HUES64 (cell line): ENCODE results near the gene GSX2. TPM values are rescaled to one million over a fixed set of nuclear protein-coding genes. Genes with fewer than 3 reads are reported as not detected.
A peak's percentile ranks its signal among the peaks of the same experiment; 100 is the strongest.
"Not testable (repeated sequence)": the region's sequence is repeated elsewhere in the genome, so short reads cannot be mapped to it uniquely, and the experiment has no call there.

Source experiments
- H3K27ac ChIP-seq: 2 replicates; pipeline ENCODE4 v1.7.0; 2013; ENCODE audit warnings: low read depth, low read length, inconsistent platforms
- H3K27me3 ChIP-seq: 2 replicates; pipeline ENCODE4 v1.6.1; 2013; ENCODE audit warnings: mild to moderate bottlenecking, low read length; ENCODE audit not compliant: insufficient read depth
- H3K36me3 ChIP-seq: 2 replicates; pipeline ENCODE4 v1.6.1; 2013; ENCODE audit warnings: mild to moderate bottlenecking, low read length; ENCODE audit not compliant: insufficient read depth
- H3K4me1 ChIP-seq: 2 replicates; pipeline ENCODE4 v1.6.1; 2013; ENCODE audit warnings: mild to moderate bottlenecking, low read length, moderate library complexity; ENCODE audit not compliant: insufficient read depth
- H3K4me3 ChIP-seq: 2 replicates; pipeline ENCODE4 v1.5.1; 2013; ENCODE audit warnings: mild to moderate bottlenecking, low read length, moderate library complexity
- H3K9ac ChIP-seq: 2 replicates; pipeline ENCODE4 v1.6.1; 2013; ENCODE audit warnings: mild to moderate bottlenecking, low read depth, low read length
- H3K9me3 ChIP-seq: 2 replicates; pipeline ENCODE4 v1.6.1; 2013; ENCODE audit warnings: low read depth, low read length; ENCODE audit not compliant: insufficient read depth
- WGBS: fragments of 150-250, 120-280 bp; methylation state at CpG from one replicate; pipeline ENCODE4 v1.1.7; 2013; ENCODE audit warnings: missing lambda C conversion rate; 5-methylcytosine and 5-hydroxymethylcytosine counted together
- polyA plus RNA-seq, 2 experiments: library from polyadenylated mRNA; stranded (reverse); fragments of 50-300 nt; gene quantifications; one replicate each; pipeline ENCODE4 v1.2.3, GENCODE V29; 2013

The GSX2 gene
- not detected for polyA plus RNA-seq (2013, experiment 1 of 2)
- polyA plus RNA-seq (2013, experiment 2 of 2) = not detected

DNA sequence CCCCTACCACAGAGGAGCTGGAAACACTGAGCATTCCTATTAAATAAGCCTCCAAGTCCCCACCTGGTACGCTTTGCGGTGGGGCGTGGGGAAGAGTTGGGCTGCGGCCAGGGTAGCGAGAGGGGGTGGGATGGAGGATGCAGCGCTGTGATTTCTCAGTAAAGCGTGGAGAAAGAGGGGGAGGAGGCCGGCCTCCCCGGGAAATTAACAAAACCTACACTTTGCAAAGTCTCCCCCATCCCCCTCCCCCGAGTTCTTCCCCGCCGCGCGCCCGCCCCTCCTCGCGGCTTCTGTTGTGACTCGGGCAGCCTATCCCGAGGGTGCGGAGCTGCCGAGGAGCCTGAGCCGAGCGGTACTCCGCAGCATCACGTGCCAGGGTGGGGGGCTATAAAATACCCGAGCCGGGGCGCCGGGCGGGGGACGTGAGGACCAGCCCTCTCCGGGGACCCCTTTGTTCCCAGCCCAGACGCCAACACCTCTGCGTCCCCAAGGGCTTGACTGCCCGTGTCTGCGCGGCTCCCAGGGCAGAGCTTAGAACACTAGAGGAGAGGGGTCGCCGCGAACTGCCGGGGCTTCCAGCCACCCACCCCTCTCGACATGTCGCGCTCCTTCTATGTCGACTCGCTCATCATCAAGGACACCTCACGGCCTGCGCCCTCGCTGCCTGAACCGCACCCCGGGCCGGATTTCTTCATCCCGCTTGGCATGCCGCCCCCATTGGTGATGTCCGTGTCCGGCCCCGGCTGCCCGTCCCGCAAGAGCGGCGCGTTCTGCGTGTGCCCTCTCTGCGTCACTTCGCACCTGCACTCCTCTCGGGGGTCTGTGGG lies at the start of gene GSX2:
TSS of gene GSX2 (plus strand) at position 416 of the 827 bp plus-strand sequence. CDS start at position 598, 182 bp downstream.
- Histone ChIP-seq H3K4me3 (peak within 1 kb of the TSS; percentile 38), H3K27me3 (peaks cover 100% of the 10 kb centered on the region), H3K9ac (no peak within 1 kb of the TSS), H3K27ac (no peak within 1 kb of the TSS), H3K4me1 (peaks cover 50% of the 10 kb centered on the region), H3K9me3 (no peaks in the 10 kb centered on the region), H3K36me3 (no peaks in the 10 kb centered on the region)
- under 1% methylated on average over 63 of the region's 66 CpGs for WGBS

GRCh38 chr4:54050214-54050904 lies 49.6 kb upstream of the GSX2 start:
- Histone ChIP-seq H3K9me3 (no peaks in the 10 kb centered on the region), H3K9ac (no peak overlapping the region), H3K27me3 (no peaks in the 10 kb centered on the region), H3K4me1 (no peaks in the 10 kb centered on the region), H3K4me3 (no peak overlapping the region), H3K36me3 (peaks cover 7% of the 10 kb centered on the region), H3K27ac (no peak overlapping the region)
- 86% methylated on average over 1 of the region's 1 CpG for WGBS

- 92% methylated on average over 4 of the region's 5 CpGs for WGBS
- H3K9ac ChIP-seq, H3K4me3 ChIP-seq, H3K36me3 ChIP-seq, H3K27ac ChIP-seq, H3K9me3 ChIP-seq, H3K4me1 ChIP-seq, H3K27me3 ChIP-seq: not testable (repeated sequence)
Observed at GRCh38 chr4:54053322-54053721, 46.6 kb upstream of the GSX2 start.

DNA sequence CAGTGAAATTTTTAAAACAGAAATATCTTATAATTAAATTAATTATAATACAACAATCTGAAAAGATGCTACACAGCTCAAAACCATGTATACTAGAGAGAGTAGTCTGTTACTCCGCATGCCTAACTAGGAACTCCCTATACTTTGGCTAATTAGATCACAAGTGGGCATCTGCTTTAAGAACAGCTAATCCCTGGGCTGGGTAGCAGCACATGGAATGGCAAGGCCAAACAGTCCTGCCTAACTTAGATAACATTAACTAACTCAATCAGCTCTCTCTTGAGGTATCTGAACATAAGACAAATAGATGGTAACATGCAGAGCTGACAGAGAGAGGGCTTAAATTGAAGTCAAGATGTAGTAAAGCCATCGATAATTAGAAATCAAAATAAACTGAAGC lies 45.5 kb upstream of the GSX2 start:
- H3K4me1 ChIP-seq = no peaks in the 10 kb centered on the region
- H3K36me3 ChIP-seq = no peaks in the 10 kb centered on the region
- H3K9ac ChIP-seq = no peak overlapping the region
- H3K4me3 ChIP-seq = no peak overlapping the region
- no peaks in the 10 kb centered on the region for H3K27me3 ChIP-seq
- WGBS = 100% methylated on average over 2 of the region's 2 CpGs
- H3K9me3 ChIP-seq = no peaks in the 10 kb centered on the region
- H3K27ac ChIP-seq = no peak overlapping the region

GRCh38 chr4:54055494-54055893 lies 44.5 kb upstream of the GSX2 start:
- Histone ChIP-seq H3K27ac (no peak overlapping the region), H3K27me3 (no peaks in the 10 kb centered on the region), H3K9ac (no peak overlapping the region), H3K36me3 (no peaks in the 10 kb centered on the region), H3K9me3 (no peaks in the 10 kb centered on the region), H3K4me3 (no peak overlapping the region), H3K4me1 (peaks cover 3% of the 10 kb centered on the region; the same call in 1 of the 2 replicates)
- no CpG with 5 or more reads among the region's 1 CpG for WGBS

DNA sequence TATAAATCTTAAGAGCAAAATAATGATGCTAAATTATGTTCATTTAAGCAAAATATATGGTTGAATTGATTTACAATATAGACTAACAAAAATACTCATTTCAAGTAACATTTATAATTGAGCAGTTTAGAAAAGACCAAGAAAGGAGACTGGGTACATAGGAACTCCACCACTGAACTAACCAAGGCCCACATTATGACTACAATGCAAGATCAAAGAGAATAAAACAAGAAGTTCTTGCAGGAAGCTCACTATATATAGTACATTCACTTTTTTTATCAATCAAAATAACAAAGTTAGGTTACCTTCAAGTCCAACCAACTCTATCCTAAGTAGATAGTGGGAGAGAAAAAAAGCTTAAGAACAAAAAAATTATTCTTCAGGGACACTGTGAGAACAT lies 43.6 kb upstream of the GSX2 start:
- no peak overlapping the region for H3K27ac ChIP-seq
- no peaks in the 10 kb centered on the region for H3K27me3 ChIP-seq
- H3K9me3 ChIP-seq = no peaks in the 10 kb centered on the region
- H3K4me1 ChIP-seq = peaks cover 11% of the 10 kb centered on the region
- no peak overlapping the region for H3K4me3 ChIP-seq
- H3K36me3 ChIP-seq = no peaks in the 10 kb centered on the region
- H3K9ac ChIP-seq = no peak overlapping the region

GRCh38 chr4:54058171-54058570 lies 41.8 kb upstream of the GSX2 start:
- peaks cover 26% of the 10 kb centered on the region for H3K4me1 ChIP-seq
- no peaks in the 10 kb centered on the region for H3K36me3 ChIP-seq
- no peak overlapping the region for H3K27ac ChIP-seq
- no peaks in the 10 kb centered on the region for H3K9me3 ChIP-seq
- H3K4me3 ChIP-seq = no peak overlapping the region
- H3K27me3 ChIP-seq = no peaks in the 10 kb centered on the region
- no peak overlapping the region for H3K9ac ChIP-seq
- WGBS = 94% methylated on average over 3 of the region's 3 CpGs

- Histone ChIP-seq H3K27me3 (peaks cover under 1% of the 10 kb centered on the region; the same call in 1 of the 2 replicates), H3K27ac (no peak overlapping the region), H3K9me3 (no peaks in the 10 kb centered on the region), H3K4me3 (no peak overlapping the region), H3K9ac (no peak overlapping the region), H3K4me1 (peaks cover 32% of the 10 kb centered on the region), H3K36me3 (no peaks in the 10 kb centered on the region)
- 0% methylated on average over 1 of the region's 2 CpGs for WGBS
Observed at GRCh38 chr4:54060116-54060515, 39.8 kb upstream of the GSX2 start.

DNA sequence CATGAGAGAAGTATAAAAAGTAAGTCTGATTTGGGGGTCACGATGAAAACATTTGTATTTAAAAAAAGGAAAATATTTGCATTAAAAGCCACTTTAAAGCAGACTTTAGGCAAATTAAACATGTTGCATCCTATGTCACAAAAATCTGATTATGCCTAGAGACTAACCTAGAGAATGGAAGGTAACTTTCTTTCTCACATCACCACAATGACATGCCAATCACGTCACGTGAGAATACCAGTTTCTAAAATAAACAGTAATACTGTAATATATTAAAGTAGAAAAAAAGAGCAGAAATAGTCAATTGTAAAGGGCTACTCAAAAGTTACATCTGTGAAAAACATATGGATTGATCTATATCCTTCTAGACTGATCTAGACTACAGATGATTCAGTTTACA lies 38.9 kb upstream of the GSX2 start:
- Histone ChIP-seq H3K4me3 (no peak overlapping the region), H3K27ac (no peak overlapping the region), H3K27me3 (peaks cover 9% of the 10 kb centered on the region), H3K9me3 (no peaks in the 10 kb centered on the region), H3K9ac (no peak overlapping the region), H3K4me1 (peaks cover 33% of the 10 kb centered on the region), H3K36me3 (no peaks in the 10 kb centered on the region)
- no CpG with 5 or more reads among the region's 3 CpGs for WGBS

GRCh38 chr4:54061873-54062272 lies 38.1 kb upstream of the GSX2 start:
- Histone ChIP-seq H3K9ac (no peak overlapping the region), H3K36me3 (no peaks in the 10 kb centered on the region), H3K4me3 (0 out of 2 replicates have a peak overlapping the region, but pooled peaks have one; percentile 5), H3K27ac (no peak overlapping the region), H3K27me3 (peaks cover 9% of the 10 kb centered on the region), H3K4me1 (peaks cover 33% of the 10 kb centered on the region), H3K9me3 (no peaks in the 10 kb centered on the region)
- 91% methylated on average over 1 of the region's 1 CpG for WGBS

GRCh38 chr4:54062392-54062791 lies 37.6 kb upstream of the GSX2 start:
- no peak overlapping the region for H3K9ac ChIP-seq
- peaks cover 9% of the 10 kb centered on the region for H3K27me3 ChIP-seq
- peak overlapping the region; percentile 82 for H3K4me3 ChIP-seq
- WGBS = 60% methylated on average over 1 of the region's 3 CpGs
- no peak overlapping the region for H3K27ac ChIP-seq
- H3K4me1 ChIP-seq = peaks cover 33% of the 10 kb centered on the region
- H3K36me3 ChIP-seq = no peaks in the 10 kb centered on the region
- no peaks in the 10 kb centered on the region for H3K9me3 ChIP-seq
